ENCODE results near the gene MRGPRF. TPM values are rescaled to one million over a fixed set of nuclear protein-coding genes. Genes with fewer than 3 reads are reported as not detected.

Gene MRGPRF
- total and polyA plus RNA-seq, 2 of the 8 experiments (the other 6 are each of a cell fraction or from before 2014, with no cell fraction given): 7.5 to 11.0 TPM

DNA sequence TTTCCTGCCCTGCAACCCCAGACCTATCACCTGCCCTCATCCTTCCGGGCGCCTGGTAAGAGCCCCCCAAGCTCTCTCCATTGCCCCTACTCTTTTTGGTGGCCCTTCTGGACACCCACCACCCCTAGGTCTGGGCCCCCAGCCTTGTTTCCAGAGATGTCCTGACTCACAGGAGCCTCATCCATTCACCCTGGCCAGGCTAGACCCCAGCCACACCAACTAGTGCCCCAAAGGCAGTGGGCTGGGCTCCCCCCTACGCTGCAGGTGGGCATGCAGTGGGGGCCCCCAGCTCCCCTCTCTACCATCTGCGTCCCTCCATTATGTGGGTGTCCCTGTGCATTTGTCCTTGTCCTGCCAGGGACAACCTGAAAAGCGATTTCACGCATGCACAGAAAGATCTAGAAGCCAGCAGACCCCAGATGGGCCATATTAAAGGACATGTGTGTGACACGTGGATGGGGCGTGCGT lies 1.4 kb downstream of the MRGPRF start (continued):
- no peak for TF ChIP-seq NRF1 (IDR thresholded peaks at IDR 0.05; ENCODE audit: low read depth, low read length)

Measured in H1 (cell line).